GM23338 (cell line): ENCODE results near the gene AP1S3. TPM values are rescaled to one million over a fixed set of nuclear protein-coding genes. Genes with fewer than 3 reads are reported as not detected.

Source experiments
- ATAC-seq: fragments of 200-7000 bp; cut with Tn5 transposase; 3 replicates; pipeline ENCODE4 v1.9.1; 2020
- DNase-seq: peaks from one replicate; pipeline ENCODE4 v3.0.0-alpha.2; 2015; ENCODE audit warnings: low spot score
- H2AFZ ChIP-seq: fragments of 200-600 bp; sonication (generic); 2 replicates; pipeline ENCODE4 v1.8.0; 2016; ENCODE audit warnings: antibody characterized with exemption, mild to moderate bottlenecking, moderate library complexity
- H3F3A ChIP-seq: fragments of 200-600 bp; sonication (generic); replicated peaks from 2 replicates; pipeline ENCODE4 v1.8.0; 2017; ENCODE audit warnings: antibody characterized with exemption, mixed run types, low read depth
- H3K27ac ChIP-seq: fragments of 200-600 bp; sonication (generic); 2 replicates; pipeline ENCODE4 v1.6.1; 2016; ENCODE audit warnings: low read depth
- H3K27me3 ChIP-seq: fragments of 200-600 bp; sonication (generic); 2 replicates; pipeline ENCODE4 v1.8.0; 2016; ENCODE audit warnings: mild to moderate bottlenecking, mixed run types, moderate library complexity; ENCODE audit not compliant: insufficient read depth
- H3K36me3 ChIP-seq: fragments of 200-600 bp; sonication (generic); 2 replicates; pipeline ENCODE4 v1.8.0; 2016; ENCODE audit warnings: mild to moderate bottlenecking; ENCODE audit not compliant: insufficient read depth
- H3K4me1 ChIP-seq: fragments of 200-600 bp; sonication (generic); 2 replicates; pipeline ENCODE4 v1.8.0; 2016; ENCODE audit warnings: mild to moderate bottlenecking, moderate library complexity; ENCODE audit not compliant: insufficient read depth
- H3K4me2 ChIP-seq: fragments of 200-600 bp; sonication (generic); 2 replicates; pipeline ENCODE4 v1.7.1; 2017; ENCODE audit warnings: mixed run types
- H3K4me3 ChIP-seq: fragments of 200-600 bp; sonication (generic); 2 replicates; pipeline ENCODE4 v1.6.1; 2016; ENCODE audit warnings: mixed run types
- H3K79me2 ChIP-seq: fragments of 200-600 bp; sonication (generic); replicated peaks from 2 replicates; pipeline ENCODE4 v1.8.0; 2017; ENCODE audit warnings: mild to moderate bottlenecking; ENCODE audit not compliant: insufficient read depth
- H3K9me2 ChIP-seq: fragments of 200-600 bp; sonication (generic); 2 replicates; pipeline ENCODE4 v1.8.0; 2017; ENCODE audit not compliant: insufficient read depth
- H4K20me1 ChIP-seq: fragments of 200-600 bp; sonication (generic); replicated peaks from 2 replicates; pipeline ENCODE4 v1.8.0; 2017; ENCODE audit warnings: mild to moderate bottlenecking; ENCODE audit not compliant: insufficient read depth
- H3K27ac Mint-ChIP-seq: 2 replicates; pipeline ENCODE4 v1.8.0; 2020; ENCODE audit warnings: inconsistent platforms, mild to moderate bottlenecking, moderate library complexity, mixed read lengths
- H3K27me3 Mint-ChIP-seq: 3 replicates; pipeline ENCODE4 v1.8.0; 2022; ENCODE audit warnings: low read depth, mild to moderate bottlenecking, moderate library complexity, mixed read lengths, inconsistent platforms; ENCODE audit not compliant: insufficient read depth, poor library complexity
- H3K36me3 Mint-ChIP-seq: 3 replicates; pipeline ENCODE4 v1.8.0; 2021; ENCODE audit warnings: low read depth, mild to moderate bottlenecking, inconsistent platforms, moderate library complexity, mixed read lengths
- H3K4me1 Mint-ChIP-seq: 3 replicates; pipeline ENCODE4 v1.8.0; 2020; ENCODE audit warnings: mild to moderate bottlenecking, inconsistent platforms, mixed read lengths
- H3K4me3 Mint-ChIP-seq: 3 replicates; pipeline ENCODE4 v1.8.0; 2021; ENCODE audit warnings: moderate library complexity, mild to moderate bottlenecking, inconsistent platforms, mixed read lengths
- H3K9me3 Mint-ChIP-seq: 3 replicates; pipeline ENCODE4 v1.8.0; 2020; ENCODE audit warnings: moderate library complexity, mild to moderate bottlenecking, inconsistent platforms, mixed read lengths
- ETS1 ChIP-seq: IDR thresholded peaks from 2 replicates; pipeline ENCODE4 v1.6.1; 2016; ENCODE audit warnings: antibody characterized with exemption
- POLR2AphosphoS5 ChIP-seq: IDR thresholded peaks from 2 replicates; pipeline ENCODE4 v1.6.1; 2016; ENCODE audit warnings: antibody characterized with exemption, low read depth
- polyA plus RNA-seq: library from polyadenylated mRNA; unstranded; fragments of >200 nt; fragmentation: Nextera tagmentation; extraction: Ambion mirVana; gene quantifications from 2 replicates; pipeline ENCODE4 v1.2.1, GENCODE V29; 2016
- total RNA-seq: library from RNA; depleted of rRNA; stranded (reverse); fragments of >200 nt; shearing (Covaris generic); gene quantifications from 2 replicates; pipeline ENCODE4 v1.2.3, GENCODE V29; 2014
- TF ChIP-seq, protein P1 (sequence below): fragments of 250-450 bp; sonication (Bioruptor Pico); IDR thresholded peaks from 2 replicates; pipeline ENCODE4 v1.5.0; 2020; ENCODE audit warnings: mild to moderate bottlenecking, moderate library complexity

The AP1S3 gene
- total and polyA plus RNA-seq, 2 experiments from 2014 or later, result 8.8 to 25.5 TPM

- TF ChIP-seq, protein P1, sequence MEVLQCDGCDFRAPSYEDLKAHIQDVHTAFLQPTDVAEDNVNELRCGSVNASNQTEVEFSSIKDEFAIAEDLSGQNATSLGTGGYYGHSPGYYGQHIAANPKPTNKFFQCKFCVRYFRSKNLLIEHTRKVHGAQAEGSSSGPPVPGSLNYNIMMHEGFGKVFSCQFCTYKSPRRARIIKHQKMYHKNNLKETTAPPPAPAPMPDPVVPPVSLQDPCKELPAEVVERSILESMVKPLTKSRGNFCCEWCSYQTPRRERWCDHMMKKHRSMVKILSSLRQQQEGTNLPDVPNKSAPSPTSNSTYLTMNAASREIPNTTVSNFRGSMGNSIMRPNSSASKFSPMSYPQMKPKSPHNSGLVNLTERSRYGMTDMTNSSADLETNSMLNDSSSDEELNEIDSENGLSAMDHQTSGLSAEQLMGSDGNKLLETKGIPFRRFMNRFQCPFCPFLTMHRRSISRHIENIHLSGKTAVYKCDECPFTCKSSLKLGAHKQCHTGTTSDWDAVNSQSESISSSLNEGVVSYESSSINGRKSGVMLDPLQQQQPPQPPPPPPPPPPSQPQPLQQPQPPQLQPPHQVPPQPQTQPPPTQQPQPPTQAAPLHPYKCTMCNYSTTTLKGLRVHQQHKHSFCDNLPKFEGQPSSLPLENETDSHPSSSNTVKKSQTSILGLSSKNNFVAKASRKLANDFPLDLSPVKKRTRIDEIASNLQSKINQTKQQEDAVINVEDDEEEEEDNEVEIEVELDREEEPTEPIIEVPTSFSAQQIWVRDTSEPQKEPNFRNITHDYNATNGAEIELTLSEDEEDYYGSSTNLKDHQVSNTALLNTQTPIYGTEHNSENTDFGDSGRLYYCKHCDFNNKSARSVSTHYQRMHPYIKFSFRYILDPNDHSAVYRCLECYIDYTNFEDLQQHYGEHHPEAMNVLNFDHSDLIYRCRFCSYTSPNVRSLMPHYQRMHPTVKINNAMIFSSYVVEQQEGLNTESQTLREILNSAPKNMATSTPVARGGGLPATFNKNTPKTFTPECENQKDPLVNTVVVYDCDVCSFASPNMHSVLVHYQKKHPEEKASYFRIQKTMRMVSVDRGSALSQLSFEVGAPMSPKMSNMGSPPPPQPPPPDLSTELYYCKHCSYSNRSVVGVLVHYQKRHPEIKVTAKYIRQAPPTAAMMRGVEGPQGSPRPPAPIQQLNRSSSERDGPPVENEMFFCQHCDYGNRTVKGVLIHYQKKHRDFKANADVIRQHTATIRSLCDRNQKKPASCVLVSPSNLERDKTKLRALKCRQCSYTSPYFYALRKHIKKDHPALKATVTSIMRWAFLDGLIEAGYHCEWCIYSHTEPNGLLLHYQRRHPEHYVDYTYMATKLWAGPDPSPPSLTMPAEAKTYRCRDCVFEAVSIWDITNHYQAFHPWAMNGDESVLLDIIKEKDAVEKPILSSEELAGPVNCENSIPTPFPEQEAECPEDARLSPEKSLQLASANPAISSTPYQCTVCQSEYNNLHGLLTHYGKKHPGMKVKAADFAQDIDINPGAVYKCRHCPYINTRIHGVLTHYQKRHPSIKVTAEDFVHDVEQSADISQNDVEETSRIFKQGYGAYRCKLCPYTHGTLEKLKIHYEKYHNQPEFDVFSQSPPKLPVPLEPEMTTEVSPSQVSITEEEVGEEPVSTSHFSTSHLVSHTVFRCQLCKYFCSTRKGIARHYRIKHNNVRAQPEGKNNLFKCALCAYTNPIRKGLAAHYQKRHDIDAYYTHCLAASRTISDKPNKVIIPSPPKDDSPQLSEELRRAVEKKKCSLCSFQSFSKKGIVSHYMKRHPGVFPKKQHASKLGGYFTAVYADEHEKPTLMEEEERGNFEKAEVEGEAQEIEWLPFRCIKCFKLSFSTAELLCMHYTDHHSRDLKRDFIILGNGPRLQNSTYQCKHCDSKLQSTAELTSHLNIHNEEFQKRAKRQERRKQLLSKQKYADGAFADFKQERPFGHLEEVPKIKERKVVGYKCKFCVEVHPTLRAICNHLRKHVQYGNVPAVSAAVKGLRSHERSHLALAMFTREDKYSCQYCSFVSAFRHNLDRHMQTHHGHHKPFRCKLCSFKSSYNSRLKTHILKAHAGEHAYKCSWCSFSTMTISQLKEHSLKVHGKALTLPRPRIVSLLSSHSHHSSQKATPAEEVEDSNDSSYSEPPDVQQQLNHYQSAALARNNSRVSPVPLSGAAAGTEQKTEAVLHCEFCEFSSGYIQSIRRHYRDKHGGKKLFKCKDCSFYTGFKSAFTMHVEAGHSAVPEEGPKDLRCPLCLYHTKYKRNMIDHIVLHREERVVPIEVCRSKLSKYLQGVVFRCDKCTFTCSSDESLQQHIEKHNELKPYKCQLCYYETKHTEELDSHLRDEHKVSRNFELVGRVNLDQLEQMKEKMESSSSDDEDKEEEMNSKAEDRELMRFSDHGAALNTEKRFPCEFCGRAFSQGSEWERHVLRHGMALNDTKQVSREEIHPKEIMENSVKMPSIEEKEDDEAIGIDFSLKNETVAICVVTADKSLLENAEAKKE (CRISPR knock-in tag), result no peak
- no peak for TF ChIP-seq ETS1
Observed at GRCh38 chr2:223759569-223760430, 77.6 kb downstream of the AP1S3 start (continued).

GRCh38 chr2:223758131-223758840 is 79.1 kb downstream of the AP1S3 start:
- DNase-seq (no peak), ATAC-seq (no peak)
- TF ChIP-seq, protein P1 (CRISPR knock-in tag), result no peak
- TF ChIP-seq POLR2AphosphoS5, result no peak
- Histone ChIP-seq H3F3A (no peaks in the 10 kb centered on the region), H3K36me3 (no peaks in the 10 kb centered on the region), H3K79me2 (no peaks in the 10 kb centered on the region), H3K27ac (no peak overlapping the region), H2AFZ (no peak overlapping the region), H3K4me1 (no peaks in the 10 kb centered on the region), H3K27me3 (no peaks in the 10 kb centered on the region), H3K4me2 (no peak overlapping the region), H4K20me1 (no peaks in the 10 kb centered on the region), H3K4me3 (no peak overlapping the region), H3K9me2 (no peaks in the 10 kb centered on the region)
- no peaks in the 10 kb centered on the region for H3K9me3 Mint-ChIP-seq
- no peak overlapping the region for H3K4me3 Mint-ChIP-seq
- no peaks in the 10 kb centered on the region for H3K36me3 Mint-ChIP-seq
- peaks cover 3% of the 10 kb centered on the region; the same call in 2 of the 3 replicates for H3K4me1 Mint-ChIP-seq
- H3K27me3 Mint-ChIP-seq, result no peaks in the 10 kb centered on the region
- H3K27ac Mint-ChIP-seq, result no peak overlapping the region
